Left cardiac atrium (tissue), 2 donors: ENCODE data around the gene RCBTB1. TPM values are rescaled to one million over a fixed set of nuclear protein-coding genes. Genes with fewer than 3 reads are reported as not detected.

Experiments
- total RNA-seq, 2 donors: library from RNA; stranded (reverse); fragmentation: NEBNext Ultra II Directional; extraction: Animal tissue kit (Norgen Biotek cat#: 25700); gene quantifications; one replicate each; pipeline ENCODE4 v1.2.1, GENCODE V29; 2021
- donor health status: DM: no; HTN: yes; CAD: no; lungs with severe emphysema.
- donor health status: DM: yes; HTN: yes; CAD: no.

The RCBTB1 gene
- total RNA-seq, 2 donors from 2014 or later: 12.7 to 19.3 TPM

Other genes starting within 250 kb of the RCBTB1 start
- gene CAB39L, start 141.5 kb downstream of the RCBTB1 start, total RNA-seq: 10 to 100 TPM; 16.4 to 20.2 TPM
- 10 to 100 TPM; 12.8 to 13.5 TPM for gene SETDB2, start 141.3 kb downstream of the RCBTB1 start, total RNA-seq
- gene PHF11, start 89.6 kb downstream of the RCBTB1 start, total RNA-seq: 10 to 100 TPM; 20.6 to 25.4 TPM
- 1 to 10 TPM in 1 of 2 donors, under 1 TPM in 1; 0.44 to 1.7 TPM for gene ARL11, start 42.9 kb upstream of the RCBTB1 start, total RNA-seq
- gene EBPL, start 105.9 kb upstream of the RCBTB1 start, total RNA-seq: 10 to 100 TPM; 11.5 to 12.5 TPM
- gene KPNA3, start 207.1 kb upstream of the RCBTB1 start, total RNA-seq: 10 to 100 TPM; 39.3 to 44.9 TPM